GM21515 (cell line): ENCODE measurements around the gene POLR1H.

ENCODE experiments used
- ATAC-seq: cut with Tn5 transposase; IDR thresholded peaks from one replicate; pipeline ENCODE4 v1.9.1; 2021; ENCODE audit not compliant: unreplicated experiment

Gene POLR1H

GRCh38 chr6:30061858-30062458 lies 893 bp downstream of the POLR1H start:
- ATAC-seq, result peak; percentile 28

GRCh38 chr6:30062471-30063178 lies 1.6 kb downstream of the POLR1H start:
- ATAC-seq, result no peak

GRCh38 chr6:30063315-30063714 lies 2.2 kb downstream of the POLR1H start:
- ATAC-seq, result no peak

GRCh38 chr6:30066082-30066481 lies 5.0 kb downstream of the POLR1H start:
- ATAC-seq, result no peak

- ATAC-seq, result peak; percentile 93
These were observed 5.8 kb downstream of the POLR1H start, which contains the start of gene PPP1R11 for GRCh38 chr6:30066577-30067459. Gene PPP1R11, plus strand, starts transcription at chr6:30067198. Its CDS starts 213 bp downstream, at chr6:30067411.

- no peak for ATAC-seq
These were observed 6.5 kb downstream of the POLR1H start for GRCh38 chr6:30067460-30068139.

GRCh38 chr6:30071081-30071818 lies 10.2 kb downstream of the POLR1H start:
- no peak for ATAC-seq

GRCh38 chr6:30071858-30072257 lies 10.8 kb downstream of the POLR1H start:
- ATAC-seq, result no peak

- ATAC-seq, result no peak
These were observed 12.6 kb downstream of the POLR1H start for GRCh38 chr6:30073489-30074235.

GRCh38 chr6:30074331-30075093 lies 13.4 kb downstream of the POLR1H start:
- ATAC-seq, result no peak

- ATAC-seq, result no peak
These were observed 14.2 kb downstream of the POLR1H start, which contains the start of gene RNF39 for GRCh38 chr6:30075094-30075789. Gene RNF39, minus strand, starts transcription at chr6:30075769. Its CDS starts 184 bp downstream, at chr6:30075585.

- ATAC-seq, result no peak
These were observed 15.0 kb downstream of the POLR1H start for GRCh38 chr6:30075790-30076732.

- no peak for ATAC-seq
These were observed 16.2 kb downstream of the POLR1H start for GRCh38 chr6:30077218-30077617.

GRCh38 chr6:30087876-30088275 lies 26.8 kb downstream of the POLR1H start:
- ATAC-seq, result no peak

GRCh38 chr6:30091577-30092381 lies 30.7 kb downstream of the POLR1H start:
- ATAC-seq, result no peak

- ATAC-seq, result no peak
These were observed 31.9 kb downstream of the POLR1H start for GRCh38 chr6:30092852-30093543.
